Neuronal stem cell (in vitro differentiated cells): ENCODE results near the gene C15orf39. TPM values are rescaled to one million over a fixed set of nuclear protein-coding genes. Genes with fewer than 3 reads are reported as not detected.

Experiments used
- DNase-seq: peaks from one replicate; pipeline ENCODE4 v3.0.0-alpha.2; 2013; ENCODE audit warnings: low spot score
- H2AFZ ChIP-seq: one replicate; pipeline ENCODE4 v1.6.1; 2013; ENCODE audit warnings: mild to moderate bottlenecking, low read length, inconsistent platforms
- H2AK5ac ChIP-seq: 2 replicates; pipeline ENCODE4 v1.6.1; 2013; ENCODE audit warnings: low read depth, mild to moderate bottlenecking, inconsistent platforms, low read length, moderate library complexity, mixed read lengths
- H2BK120ac ChIP-seq: 2 replicates; pipeline ENCODE4 v1.6.1; 2013; ENCODE audit warnings: low read depth, mild to moderate bottlenecking, inconsistent platforms, low read length, moderate library complexity, mixed read lengths
- H2BK12ac ChIP-seq: one replicate; pipeline ENCODE4 v1.6.1; 2013; ENCODE audit warnings: low read length, inconsistent platforms
- H2BK15ac ChIP-seq: 2 replicates; pipeline ENCODE4 v1.6.1; 2013; ENCODE audit warnings: mild to moderate bottlenecking, low read length, inconsistent platforms, mixed read lengths
- H2BK5ac ChIP-seq: one replicate; pipeline ENCODE4 v1.6.1; 2013; ENCODE audit warnings: inconsistent platforms, mild to moderate bottlenecking, low read length, moderate library complexity
- H3K14ac ChIP-seq: one replicate; pipeline ENCODE4 v1.6.1; 2013; ENCODE audit warnings: low read length, inconsistent platforms
- H3K18ac ChIP-seq: 2 replicates; pipeline ENCODE4 v1.6.1; 2013; ENCODE audit warnings: low read length, inconsistent platforms
- H3K23ac ChIP-seq: 2 replicates; pipeline ENCODE4 v1.6.1; 2013; ENCODE audit warnings: low read depth, mild to moderate bottlenecking, mixed read lengths, low read length, inconsistent platforms; ENCODE audit not compliant: poor library complexity
- H3K27ac ChIP-seq: replicated peaks from 3 replicates; pipeline ENCODE4 v1.5.1; 2013; ENCODE audit warnings: low read length, inconsistent platforms
- H3K27me3 ChIP-seq, 3 experiments: 2 replicates each; pipeline ENCODE4 v1.6.1; 2013; ENCODE audit warnings: low read length in 3 of 3, mild to moderate bottlenecking in 2 of 3, inconsistent platforms in 1 of 3, low read depth in 1 of 3, mixed read lengths in 1 of 3, moderate library complexity in 1 of 3; ENCODE audit not compliant: control insufficient read depth in 3 of 3, insufficient read depth in 3 of 3
- H3K36me3 ChIP-seq, 2 donors: replicated peaks in 1 of 2; 2 replicates each; pipeline ENCODE4 v1.6.1; 2013; ENCODE audit warnings: low read length in 2 of 2; ENCODE audit not compliant: control insufficient read depth in 2 of 2, insufficient read depth in 2 of 2
- H3K4ac ChIP-seq: 2 replicates; pipeline ENCODE4 v1.6.1; 2013; ENCODE audit warnings: inconsistent platforms, mild to moderate bottlenecking, low read length, moderate library complexity
- H3K4me1 ChIP-seq, 2 donors: 1 replicate in 1 of 2; 2 replicates in 1 of 2; pipeline ENCODE4 v1.6.1; 2013; ENCODE audit warnings: low read length in 2 of 2, low read depth in 1 of 2; ENCODE audit not compliant: control insufficient read depth in 2 of 2, insufficient read depth in 1 of 2
- H3K4me2 ChIP-seq: one replicate; pipeline ENCODE4 v1.6.1; 2013; ENCODE audit warnings: mild to moderate bottlenecking, low read length, inconsistent platforms; ENCODE audit not compliant: insufficient read depth, poor library complexity, severe bottlenecking
- H3K4me3 ChIP-seq, 2 donors: 2 replicates each; pipeline ENCODE4 v1.5.1; 2013; ENCODE audit warnings: low read length in 2 of 2, mild to moderate bottlenecking in 2 of 2, inconsistent platforms in 1 of 2, moderate library complexity in 1 of 2
- H3K79me1 ChIP-seq: one replicate; pipeline ENCODE4 v1.6.1; 2013; ENCODE audit warnings: low read depth, mild to moderate bottlenecking, inconsistent platforms, low read length, moderate library complexity
- H3K9ac ChIP-seq: one replicate; pipeline ENCODE4 v1.6.1; 2013; ENCODE audit warnings: mild to moderate bottlenecking, low read depth, low read length, inconsistent platforms; ENCODE audit not compliant: poor library complexity
- H3K9me3 ChIP-seq, 2 donors: replicated peaks in 1 of 2; 2 replicates each; pipeline versions ENCODE3 to v1.6.1; 2013; ENCODE audit warnings: low read length in 2 of 2, mild to moderate bottlenecking in 2 of 2, inconsistent platforms in 1 of 2, low read depth in 1 of 2, mixed read lengths in 1 of 2, moderate library complexity in 1 of 2; ENCODE audit not compliant: control insufficient read depth in 2 of 2, insufficient read depth in 1 of 2
- H4K8ac ChIP-seq: one replicate; pipeline ENCODE4 v1.6.1; 2013; ENCODE audit warnings: low read depth, mild to moderate bottlenecking, inconsistent platforms, low read length, moderate library complexity
- H4K91ac ChIP-seq: one replicate; pipeline ENCODE4 v1.6.1; 2013; ENCODE audit warnings: low read length, low read depth, mild to moderate bottlenecking, inconsistent platforms; ENCODE audit not compliant: poor library complexity
- WGBS, 2 donors: extraction: QIAGEN DNeasy Blood & Tissue Kit; methylation state at CpG; one replicate each; pipeline ENCODE4 v1.1.7; 2013; ENCODE audit warnings: missing lambda C conversion rate in 2 of 2, mixed read lengths in 1 of 2; ENCODE audit not compliant: insufficient read length in 2 of 2, insufficient replicate concordance in 1 of 2; ENCODE audit errors: extremely low coverage in 2 of 2; 5-methylcytosine and 5-hydroxymethylcytosine counted together
- polyA plus RNA-seq, 2 experiments: library from polyadenylated mRNA; stranded (reverse); fragments of 200-250 nt; gene quantifications; one replicate each; pipeline ENCODE4 v1.2.3, GENCODE V29; 2013

Gene C15orf39
- polyA plus RNA-seq (2013, experiment 1 of 2): 5.9 TPM
- 5.5 TPM for polyA plus RNA-seq (2013, experiment 2 of 2)

GRCh38 chr15:75201616-75202250 is at the start of gene C15orf39:
C15orf39 (plus strand) TSS chr15:75201882; CDS start chr15:75206049, 4,167 bp downstream.
- WGBS, 2 donors: no CpG with 5 or more reads among the region's 84 CpGs
- H3K4ac ChIP-seq: no peak within 1 kb of the TSS
- H4K8ac ChIP-seq: no peak within 1 kb of the TSS
- H3K79me1 ChIP-seq: peaks cover 11% of the 10 kb centered on the region
- H3K18ac ChIP-seq: peak within 1 kb of the TSS; percentile 100
- H2AK5ac ChIP-seq: peak within 1 kb of the TSS; percentile 85
- H3K27ac ChIP-seq: peak within 1 kb of the TSS; percentile 44
- H4K91ac ChIP-seq: no peak within 1 kb of the TSS
- no peak within 1 kb of the TSS for H2BK12ac ChIP-seq
- H2AFZ ChIP-seq: peak within 1 kb of the TSS; percentile 100
- H3K9me3 ChIP-seq: no peaks in the 10 kb centered on the region
- peaks cover 20 to 26% of the 10 kb centered on the region in 2 donors for H3K4me1 ChIP-seq
- H2BK5ac ChIP-seq: no peak within 1 kb of the TSS
- H2BK120ac ChIP-seq: no peak within 1 kb of the TSS
- H3K23ac ChIP-seq: peak within 1 kb of the TSS; percentile 99
- peak; percentile 74 for DNase-seq
- peak within 1 kb of the TSS; percentile 99 for H3K14ac ChIP-seq
- H3K36me3 ChIP-seq: peaks cover 5 to 9% of the 10 kb centered on the region in 2 donors
- peak within 1 kb of the TSS; percentile 98 for H3K9ac ChIP-seq
- peak within 1 kb of the TSS; percentile 99 for H3K4me2 ChIP-seq
- peak within 1 kb of the TSS; percentile 90 to 94 for H3K4me3 ChIP-seq
- H2BK15ac ChIP-seq: peak within 1 kb of the TSS; percentile 93
- peaks cover 0 to 32% (median 28%) of the 10 kb centered on the region in 3 experiments for H3K27me3 ChIP-seq

- Histone ChIP-seq H4K8ac (no peak overlapping the region), H3K27ac (no peak overlapping the region), H3K4me3 (no peak overlapping the region), H2AFZ (no peak overlapping the region), H3K79me1 (no peaks in the 10 kb centered on the region), H3K14ac (no peak overlapping the region), H2BK5ac (no peak overlapping the region), H3K18ac (no peak overlapping the region), H3K23ac (no peak overlapping the region), H2BK12ac (no peak overlapping the region), H3K4me1 (peaks cover 0 to 7% of the 10 kb centered on the region in 2 donors), H3K9me3 (peaks cover 2 to 4% of the 10 kb centered on the region in 2 donors), H4K91ac (no peak overlapping the region), H3K36me3 (no peaks in the 10 kb centered on the region), H3K4me2 (no peak overlapping the region), H3K4ac (no peak overlapping the region), H2AK5ac (no peak overlapping the region), H3K9ac (no peak overlapping the region), H2BK120ac (no peak overlapping the region), H3K27me3 (no peaks in the 10 kb centered on the region), H2BK15ac (no peak overlapping the region)
- WGBS, 2 donors: no CpG with 5 or more reads among the region's 2 CpGs
- DNase-seq: no peak
Measured at GRCh38 chr15:75152382-75153079, 49.2 kb upstream of the C15orf39 start.

GRCh38 chr15:75153087-75153486 is 48.6 kb upstream of the C15orf39 start:
- Histone ChIP-seq H2AK5ac (no peak overlapping the region), H3K36me3 (no peaks in the 10 kb centered on the region), H2BK15ac (no peak overlapping the region), H2BK12ac (no peak overlapping the region), H2BK5ac (no peak overlapping the region), H3K27me3 (no peaks in the 10 kb centered on the region), H3K18ac (no peak overlapping the region), H3K4me1 (peaks cover 0 to 7% of the 10 kb centered on the region in 2 donors), H3K23ac (no peak overlapping the region), H2AFZ (peak overlapping the region; percentile 9), H3K4ac (no peak overlapping the region), H3K27ac (no peak overlapping the region), H4K91ac (no peak overlapping the region), H2BK120ac (no peak overlapping the region), H3K4me3 (no peak overlapping the region), H3K9ac (no peak overlapping the region), H3K4me2 (no peak overlapping the region), H3K79me1 (no peaks in the 10 kb centered on the region), H4K8ac (no peak overlapping the region), H3K9me3 (peaks cover 2 to 4% of the 10 kb centered on the region in 2 donors), H3K14ac (no peak overlapping the region)
- WGBS, 2 donors: no CpG with 5 or more reads among the region's 4 CpGs
- no peak for DNase-seq

- no peak overlapping the region for H3K27ac ChIP-seq
- H2BK120ac ChIP-seq: peak overlapping the region; percentile 54
- H4K8ac ChIP-seq: no peak overlapping the region
- H3K4ac ChIP-seq: no peak overlapping the region
- H2AK5ac ChIP-seq: peak overlapping the region; percentile 60
- no peak overlapping the region for H3K23ac ChIP-seq
- H3K79me1 ChIP-seq: no peaks in the 10 kb centered on the region
- H3K9me3 ChIP-seq: peaks cover under 1 to 2% of the 10 kb centered on the region in 2 donors
- H2BK12ac ChIP-seq: no peak overlapping the region
- peaks cover 0 to 7% of the 10 kb centered on the region in 2 donors for H3K4me1 ChIP-seq
- no peak overlapping the region for H3K14ac ChIP-seq
- H2AFZ ChIP-seq: peak overlapping the region; percentile 9
- H3K4me2 ChIP-seq: no peak overlapping the region
- H3K18ac ChIP-seq: peak overlapping the region; percentile 34
- no peak for DNase-seq
- no peak overlapping the region for H2BK5ac ChIP-seq
- no peaks in the 10 kb centered on the region for H3K36me3 ChIP-seq
- no peak overlapping the region for H4K91ac ChIP-seq
- H2BK15ac ChIP-seq: peak overlapping the region; percentile 6
- no peak overlapping the region for H3K9ac ChIP-seq
- no peak overlapping the region for H3K4me3 ChIP-seq
- no CpG with 5 or more reads among the region's 8 CpGs for WGBS, 2 donors
- H3K27me3 ChIP-seq: no peaks in the 10 kb centered on the region
Measured at GRCh38 chr15:75153565-75154276, 48.0 kb upstream of the C15orf39 start.
